IPS-15b (cell line): ENCODE results near the gene GPR101.
"Not testable (repeated sequence)": the region's sequence is repeated elsewhere in the genome, so short reads cannot be mapped to it uniquely, and the experiment has no call there.

Source experiments
- H3K27me3 ChIP-seq: one replicate; pipeline ENCODE4 v1.6.1; 2013; ENCODE audit warnings: low read length; ENCODE audit not compliant: control insufficient read depth, insufficient read depth
- H3K36me3 ChIP-seq: one replicate; pipeline ENCODE4 v1.6.1; 2013; ENCODE audit warnings: low read length; ENCODE audit not compliant: control insufficient read depth, insufficient read depth
- H3K4me1 ChIP-seq: one replicate; pipeline ENCODE4 v1.6.1; 2013; ENCODE audit warnings: mild to moderate bottlenecking, low read length; ENCODE audit not compliant: control insufficient read depth, insufficient read depth
- H3K4me3 ChIP-seq: one replicate; pipeline ENCODE4 v1.5.1; 2013; ENCODE audit warnings: low read depth, low read length
- H3K9ac ChIP-seq: one replicate; pipeline ENCODE4 v1.6.1; 2013; ENCODE audit warnings: low read depth, mild to moderate bottlenecking, low read length
- H3K9me3 ChIP-seq: one replicate; pipeline ENCODE4 v1.6.1; 2013; ENCODE audit warnings: mild to moderate bottlenecking, low read length; ENCODE audit not compliant: control insufficient read depth, insufficient read depth

Gene GPR101

DNA sequence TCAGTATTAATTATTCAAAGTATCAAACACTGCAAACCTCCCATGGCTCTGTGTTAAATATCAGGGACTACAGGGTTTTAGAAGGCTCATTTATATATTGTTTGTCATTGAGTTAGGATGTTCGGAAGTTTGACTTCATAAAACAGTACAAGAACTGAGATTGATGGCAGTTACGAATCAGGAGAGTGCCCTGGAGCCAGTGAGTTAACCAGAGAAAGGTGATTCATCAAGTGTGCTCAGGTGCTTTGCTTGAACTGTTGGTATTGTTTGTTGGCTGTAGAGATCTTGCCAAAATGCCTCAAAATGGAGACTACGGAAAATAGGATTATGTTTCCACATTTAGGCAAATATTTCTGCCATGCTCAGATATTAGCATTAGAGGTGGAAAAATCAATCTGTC lies 7.5 kb upstream of the GPR101 start:
- H3K4me1 ChIP-seq, result no peaks in the 10 kb centered on the region

DNA sequence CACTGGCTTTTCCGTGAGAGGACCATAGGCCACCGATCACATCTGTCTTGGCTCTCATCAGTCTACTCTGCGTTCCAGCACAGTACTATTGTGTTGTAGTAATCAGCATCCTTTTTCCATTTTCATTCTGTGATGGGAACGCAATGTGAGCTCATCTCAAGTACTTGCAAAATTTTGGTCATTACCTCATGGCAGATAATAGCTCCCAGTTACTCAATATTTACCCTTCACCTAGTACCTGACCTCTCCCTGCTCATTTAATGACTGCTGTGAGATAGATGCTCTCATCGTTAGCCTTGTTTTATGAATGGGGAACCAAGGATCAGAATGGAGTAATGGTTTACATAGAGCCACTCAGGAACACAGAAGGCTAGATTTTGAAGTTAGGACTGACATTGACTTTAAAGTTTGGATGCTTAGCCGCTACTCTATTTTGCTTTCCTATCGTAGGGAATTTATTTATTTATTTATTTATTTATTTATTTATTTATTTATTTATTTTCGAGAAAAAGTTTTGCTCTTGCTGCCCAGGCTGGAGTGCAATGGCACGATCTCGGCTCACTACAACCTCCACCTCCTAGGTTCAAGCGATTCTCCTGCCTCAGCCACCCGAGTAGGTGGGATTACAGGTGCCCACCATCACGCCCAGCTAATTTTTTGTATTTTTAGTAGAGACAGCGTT lies 6.5 kb upstream of the GPR101 start:
- H3K4me1 ChIP-seq, result no peaks in the 10 kb centered on the region
- H3K9me3 ChIP-seq, result no peaks in the 10 kb centered on the region
- H3K27me3 ChIP-seq, result peaks cover 26% of the 10 kb centered on the region
- no peak overlapping the region for H3K9ac ChIP-seq
- no peak overlapping the region for H3K4me3 ChIP-seq
- H3K36me3 ChIP-seq, result no peaks in the 10 kb centered on the region

More for the DNA sequence above, 7.5 kb upstream of the GPR101 start:
- H3K27me3 ChIP-seq, result peaks cover 15% of the 10 kb centered on the region
- no peaks in the 10 kb centered on the region for H3K36me3 ChIP-seq
- H3K4me3 ChIP-seq, result no peak overlapping the region
- no peaks in the 10 kb centered on the region for H3K9me3 ChIP-seq
- H3K9ac ChIP-seq, result no peak overlapping the region

- H3K9me3 ChIP-seq, result no peaks in the 10 kb centered on the region
- H3K27me3 ChIP-seq, result peaks cover 83% of the 10 kb centered on the region
Observed at GRCh38 chrX:137034508-137034872, 695 bp upstream of the GPR101 start.

GRCh38 chrX:137032841-137033773 lies 688 bp downstream of the GPR101 start:
- Histone ChIP-seq H3K4me1 (no peaks in the 10 kb centered on the region), H3K9me3 (no peaks in the 10 kb centered on the region), H3K9ac (no peak overlapping the region), H3K36me3 (no peaks in the 10 kb centered on the region), H3K27me3 (peaks cover 97% of the 10 kb centered on the region), H3K4me3 (peak overlapping the region; percentile 24)

More at GRCh38 chrX:137034508-137034872, 695 bp upstream of the GPR101 start:
- no peaks in the 10 kb centered on the region for H3K36me3 ChIP-seq
- no peaks in the 10 kb centered on the region for H3K4me1 ChIP-seq
- no peak overlapping the region for H3K9ac ChIP-seq
- peak overlapping the region; percentile 24 for H3K4me3 ChIP-seq

GRCh38 chrX:137032341-137032694 lies 1.5 kb downstream of the GPR101 start:
- Histone ChIP-seq H3K4me3 (peak overlapping the region; percentile 55), H3K36me3 (no peaks in the 10 kb centered on the region), H3K9ac (no peak overlapping the region), H3K9me3 (no peaks in the 10 kb centered on the region), H3K27me3 (peaks cover 99% of the 10 kb centered on the region), H3K4me1 (no peaks in the 10 kb centered on the region)

- Histone ChIP-seq H3K4me1 (no peaks in the 10 kb centered on the region), H3K4me3 (peak overlapping the region; percentile 55), H3K36me3 (no peaks in the 10 kb centered on the region), H3K27me3 (peaks cover 98% of the 10 kb centered on the region), H3K9me3 (no peaks in the 10 kb centered on the region), H3K9ac (no peak overlapping the region)
Observed at GRCh38 chrX:137031517-137032340, 2.1 kb downstream of the GPR101 start.

- Histone ChIP-seq H3K4me3 (peak overlapping the region; percentile 55), H3K36me3 (no peaks in the 10 kb centered on the region), H3K27me3 (peaks cover 94% of the 10 kb centered on the region), H3K4me1 (no peaks in the 10 kb centered on the region), H3K9ac (no peak overlapping the region), H3K9me3 (no peaks in the 10 kb centered on the region)
Observed at GRCh38 chrX:137031039-137031438, 2.8 kb downstream of the GPR101 start.

DNA sequence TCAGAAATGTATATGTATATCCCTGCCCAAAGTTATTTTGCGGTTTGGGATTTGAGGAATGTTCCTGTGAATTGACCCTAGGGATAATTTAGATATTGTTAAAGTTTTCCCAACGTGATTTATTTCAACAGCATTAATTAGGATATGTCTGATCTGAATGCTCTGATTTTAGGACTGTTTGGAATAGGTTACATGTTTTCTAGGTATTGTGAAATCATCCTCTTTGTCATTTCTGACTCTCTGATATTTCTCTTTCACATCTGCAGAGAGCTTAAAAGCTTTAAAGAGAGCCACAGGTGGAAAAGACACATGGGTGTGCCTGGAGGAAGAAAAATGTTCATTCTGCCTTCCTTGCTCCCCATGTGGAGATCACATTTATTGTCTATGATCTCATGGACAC lies 5.1 kb downstream of the GPR101 start:
- H3K9ac ChIP-seq, result no peak overlapping the region
- no peaks in the 10 kb centered on the region for H3K36me3 ChIP-seq
- no peaks in the 10 kb centered on the region for H3K4me1 ChIP-seq
- no peaks in the 10 kb centered on the region for H3K9me3 ChIP-seq
- peaks cover 77% of the 10 kb centered on the region for H3K27me3 ChIP-seq
- no peak overlapping the region for H3K4me3 ChIP-seq

GRCh38 chrX:137025930-137026329 lies 7.9 kb downstream of the GPR101 start:
- Histone ChIP-seq H3K27me3 (peaks cover 54% of the 10 kb centered on the region), H3K9ac (no peak overlapping the region), H3K4me3 (no peak overlapping the region), H3K4me1 (no peaks in the 10 kb centered on the region), H3K36me3 (no peaks in the 10 kb centered on the region), H3K9me3 (no peaks in the 10 kb centered on the region)

- H3K27me3 ChIP-seq, H3K9ac ChIP-seq, H3K9me3 ChIP-seq, H3K4me1 ChIP-seq, H3K4me3 ChIP-seq, H3K36me3 ChIP-seq: not testable (repeated sequence)
Observed at GRCh38 chrX:137000236-137000635, 33.6 kb downstream of the GPR101 start.

DNA sequence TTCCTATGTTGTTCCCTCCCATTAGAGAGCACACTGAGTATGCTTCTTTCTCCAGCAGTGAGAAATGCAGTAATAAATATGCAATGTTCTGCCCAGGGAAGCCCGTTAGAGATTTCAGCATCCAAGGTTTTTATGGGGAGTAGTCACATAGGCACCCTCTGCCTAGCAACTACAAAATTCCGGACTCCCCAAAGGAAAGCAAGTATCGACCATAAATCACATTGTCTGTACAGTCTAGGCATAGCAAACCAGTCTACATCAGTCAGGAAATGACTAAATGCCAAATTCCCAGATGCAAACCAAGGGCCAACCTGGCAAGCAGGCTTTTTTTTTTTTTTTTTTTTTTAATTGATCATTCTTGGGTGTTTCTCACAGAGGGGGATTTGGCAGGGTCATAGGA lies 34.8 kb downstream of the GPR101 start:
- Histone ChIP-seq H3K4me3 (no peak overlapping the region), H3K9me3 (no peaks in the 10 kb centered on the region), H3K4me1 (no peaks in the 10 kb centered on the region), H3K27me3 (no peaks in the 10 kb centered on the region), H3K36me3 (no peaks in the 10 kb centered on the region), H3K9ac (no peak overlapping the region)
